ENCODE data around the gene COQ10B. TPM values are rescaled to one million over a fixed set of nuclear protein-coding genes. Genes with fewer than 3 reads are reported as not detected.
"Not testable (repeated sequence)": the region's sequence is repeated elsewhere in the genome, so short reads cannot be mapped to it uniquely, and the experiment has no call there.

COQ10B gene
- total RNA-seq, 2 experiments from 2014 or later: 16.7 to 17.9 TPM

DNA sequence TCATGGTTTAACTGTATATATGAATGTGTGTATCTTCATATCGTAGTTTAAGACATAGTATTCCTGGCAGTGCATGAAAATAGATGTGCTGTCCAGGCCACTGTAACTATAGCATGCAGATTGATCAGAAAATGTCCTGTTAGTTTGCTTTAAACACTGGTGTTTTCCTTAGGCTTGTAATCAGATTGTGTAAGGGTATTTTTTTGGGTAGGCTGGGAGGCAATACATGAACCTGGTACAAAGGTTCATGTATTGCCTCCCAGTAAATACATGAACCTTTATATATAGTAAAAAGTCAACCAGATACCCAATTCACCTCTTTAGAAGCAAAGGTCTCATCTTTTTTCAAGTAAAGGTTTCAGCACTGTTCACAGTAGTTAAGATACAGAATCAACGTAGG lies 1.6 kb downstream of the COQ10B start:
- peaks cover 47% of the 10 kb centered on the region for H3K4me1 Mint-ChIP-seq

DNA sequence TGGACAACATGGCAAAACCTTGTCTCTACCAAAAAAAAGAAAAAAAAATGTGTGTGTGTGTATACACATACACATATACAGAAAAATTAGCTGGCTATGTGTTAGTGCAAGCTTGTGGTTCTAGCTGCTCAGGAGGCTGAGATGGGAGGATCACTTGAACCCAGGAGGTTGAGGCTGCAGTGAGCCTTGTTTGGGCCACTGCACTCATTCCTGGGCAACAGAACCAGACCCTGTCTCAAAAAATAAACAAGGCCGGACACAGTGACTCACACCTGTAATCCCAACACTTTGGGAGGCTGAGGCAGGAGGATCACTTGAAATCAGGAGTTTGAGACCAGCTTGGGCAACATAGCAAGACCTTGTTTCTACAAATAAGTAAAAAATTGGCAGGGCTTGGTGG lies 2.1 kb downstream of the COQ10B start:
- H3K36me3 Mint-ChIP-seq (ENCODE audit: low read depth): peaks cover 19% of the 10 kb centered on the region
- H3K27me3 Mint-ChIP-seq: no peaks in the 10 kb centered on the region
- H3K4me1 Mint-ChIP-seq: peaks cover 47% of the 10 kb centered on the region
- no peak for DNase-seq
- POLR2A ChIA-PET: interaction anchor here (0.7 kb wide), 1 partner anchor 16 kb away, joined by 3 read pairs; no protein-coding TSS in a partner anchor
- peak overlapping the region; percentile 26 for H3K27ac Mint-ChIP-seq
- H3K9me3 Mint-ChIP-seq: no peaks in the 10 kb centered on the region
- CTCF ChIA-PET: interaction anchor here (0.8 to 1.0 kb wide), 2 partner anchors 14 to 22 kb away, joined by 3 read pairs; no protein-coding TSS in a partner anchor
- peak overlapping the region; percentile 30 for H3K4me3 Mint-ChIP-seq

More for the DNA sequence above, 1.6 kb downstream of the COQ10B start:
- peak overlapping the region; percentile 86 for H3K4me3 Mint-ChIP-seq
- peak overlapping the region; percentile 99 for H3K27ac Mint-ChIP-seq
- DNase-seq: no peak
- peaks cover 18% of the 10 kb centered on the region for H3K36me3 Mint-ChIP-seq (ENCODE audit: low read depth)
- no peaks in the 10 kb centered on the region for H3K9me3 Mint-ChIP-seq
- no peaks in the 10 kb centered on the region for H3K27me3 Mint-ChIP-seq
- POLR2A ChIA-PET: no interaction called here
- CTCF ChIA-PET: interaction anchor here (0.8 to 1.2 kb wide), 3 partner anchors 15 to 22 kb away, joined by 3 read pairs; no protein-coding TSS in a partner anchor

DNA sequence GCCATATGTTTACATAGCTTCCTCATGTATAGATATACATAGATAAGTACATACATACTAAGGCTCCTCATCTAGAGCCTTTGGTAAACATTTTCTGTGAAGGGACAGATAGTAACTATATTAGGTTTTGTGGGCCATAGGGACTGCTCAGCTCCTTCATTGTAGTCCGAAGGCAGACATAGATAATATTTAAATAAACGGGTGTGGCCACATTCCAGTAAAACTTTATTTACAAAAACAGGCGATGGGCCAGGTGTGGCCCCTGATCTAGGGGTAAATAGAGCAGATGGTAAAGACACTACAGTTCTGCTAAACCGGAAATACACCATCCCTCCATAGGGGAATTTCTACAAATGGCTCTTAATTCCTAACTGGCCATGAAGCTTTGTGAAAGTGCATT lies 7.3 kb downstream of the COQ10B start:
- no peak overlapping the region for H3K4me3 Mint-ChIP-seq
- no peak for DNase-seq
- H3K36me3 Mint-ChIP-seq (ENCODE audit: low read depth): peaks cover 32% of the 10 kb centered on the region
- no peaks in the 10 kb centered on the region for H3K27me3 Mint-ChIP-seq
- CTCF ChIA-PET: interaction anchor here (0.6 to 1.1 kb wide), 2 partner anchors 15 to 39 kb away, joined by 3 read pairs; partner anchors contain the start of genes HSPD1 and HSPE1
- no peak overlapping the region for H3K27ac Mint-ChIP-seq
- no peaks in the 10 kb centered on the region for H3K9me3 Mint-ChIP-seq
- POLR2A ChIA-PET: interaction anchor here (1.0 kb wide), 1 partner anchor 11 kb away, joined by 3 read pairs; no protein-coding TSS in a partner anchor
- H3K4me1 Mint-ChIP-seq: peaks cover 21% of the 10 kb centered on the region

DNA sequence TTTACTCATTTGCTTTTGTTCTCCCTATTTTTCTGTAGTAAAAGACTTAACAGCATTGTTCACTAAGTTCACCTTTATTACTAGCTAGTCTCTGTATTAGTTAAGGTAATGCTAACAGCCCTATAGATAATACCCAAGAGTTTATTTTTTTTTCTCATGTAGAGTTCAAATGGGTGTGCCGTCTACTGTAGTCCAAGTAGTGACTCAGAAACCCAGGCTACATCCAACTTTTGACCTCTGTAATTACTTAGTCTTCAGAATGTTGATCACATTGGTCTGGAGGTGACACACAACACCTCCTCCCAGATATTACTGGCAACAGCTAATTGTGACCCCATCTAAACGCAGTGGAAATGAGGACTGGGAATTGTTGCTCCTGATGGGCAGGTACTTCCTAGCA lies 7.7 kb downstream of the COQ10B start:
- Mint-ChIP-seq H3K27me3 (no peaks in the 10 kb centered on the region), H3K4me1 (peaks cover 17% of the 10 kb centered on the region), H3K27ac (no peak overlapping the region), H3K36me3 (ENCODE audit: low read depth) (peaks cover 31% of the 10 kb centered on the region), H3K9me3 (no peaks in the 10 kb centered on the region), H3K4me3 (no peak overlapping the region)
- POLR2A ChIA-PET: interaction anchor here (1.0 kb wide), 1 partner anchor 10 kb away, joined by 3 read pairs; no protein-coding TSS in a partner anchor
- CTCF ChIA-PET: interaction anchor here (0.6 to 1.1 kb wide), 2 partner anchors 15 to 39 kb away, joined by 3 read pairs; partner anchors contain the start of genes HSPD1 and HSPE1
- no peak for DNase-seq

DNA sequence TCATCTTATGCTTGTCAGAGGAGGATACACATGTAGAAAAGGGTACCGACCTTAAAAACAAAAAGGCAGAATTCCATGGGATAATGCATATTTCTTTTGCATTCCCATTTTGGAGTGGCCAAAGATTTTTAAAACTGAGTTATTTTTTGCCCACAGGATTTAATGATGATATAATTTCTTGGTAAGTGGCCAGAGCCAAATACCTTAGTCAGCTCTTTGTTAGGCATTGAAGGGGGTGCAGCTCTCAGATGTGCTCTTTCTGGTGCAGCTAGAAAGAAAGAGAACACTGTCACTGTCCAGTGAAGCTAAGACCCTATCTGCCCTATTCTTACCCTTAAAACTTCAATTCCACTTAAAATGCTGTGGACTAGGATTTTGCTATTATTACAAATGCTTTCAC lies 10.8 kb downstream of the COQ10B start:
- Mint-ChIP-seq H3K4me3 (no peak overlapping the region), H3K4me1 (peaks cover 4% of the 10 kb centered on the region), H3K9me3 (no peaks in the 10 kb centered on the region), H3K36me3 (ENCODE audit: low read depth) (peaks cover 40% of the 10 kb centered on the region), H3K27ac (no peak overlapping the region), H3K27me3 (no peaks in the 10 kb centered on the region)
- DNase-seq: no peak
- ChIA-PET POLR2A (interaction anchor here (0.6 kb wide), 1 partner anchor 413 kb away, joined by 5 read pairs; no protein-coding TSS in a partner anchor), CTCF (no interaction called here)

DNA sequence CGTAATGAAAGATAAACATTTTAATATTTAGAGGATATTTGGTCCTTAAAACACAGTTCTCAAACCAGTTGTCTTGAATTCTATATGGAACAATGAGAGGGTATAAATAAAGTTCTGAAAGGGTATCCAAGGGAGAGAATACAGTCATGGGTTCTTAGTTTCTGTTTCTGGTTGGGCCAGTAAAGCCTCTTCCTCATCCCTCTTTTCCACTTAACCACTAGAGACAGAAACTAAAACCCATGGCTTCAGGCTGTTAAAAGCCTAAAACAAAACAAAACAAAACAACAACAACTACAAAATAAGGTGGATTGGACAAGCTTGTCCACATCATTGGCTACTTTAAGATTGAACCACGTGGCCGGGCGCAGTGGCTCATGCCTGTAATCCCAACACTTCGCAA lies 18.8 kb downstream of the COQ10B start:
- POLR2A ChIA-PET: interaction anchor here (0.6 to 0.7 kb wide), 2 partner anchors 17 to 301 kb away, joined by 3 to 5 read pairs; no protein-coding TSS in a partner anchor
- H3K27ac Mint-ChIP-seq: no peak overlapping the region
- DNase-seq: no peak
- no peaks in the 10 kb centered on the region for H3K27me3 Mint-ChIP-seq
- CTCF ChIA-PET: interaction anchor here (0.7 to 1.7 kb wide), 2 partner anchors 26 to 82 kb away, joined by 3 to 4 read pairs; no protein-coding TSS in a partner anchor
- H3K4me1 Mint-ChIP-seq: peaks cover 3% of the 10 kb centered on the region
- H3K9me3 Mint-ChIP-seq: no peaks in the 10 kb centered on the region
- no peak overlapping the region for H3K4me3 Mint-ChIP-seq
- peaks cover 52% of the 10 kb centered on the region for H3K36me3 Mint-ChIP-seq (ENCODE audit: low read depth)

DNA sequence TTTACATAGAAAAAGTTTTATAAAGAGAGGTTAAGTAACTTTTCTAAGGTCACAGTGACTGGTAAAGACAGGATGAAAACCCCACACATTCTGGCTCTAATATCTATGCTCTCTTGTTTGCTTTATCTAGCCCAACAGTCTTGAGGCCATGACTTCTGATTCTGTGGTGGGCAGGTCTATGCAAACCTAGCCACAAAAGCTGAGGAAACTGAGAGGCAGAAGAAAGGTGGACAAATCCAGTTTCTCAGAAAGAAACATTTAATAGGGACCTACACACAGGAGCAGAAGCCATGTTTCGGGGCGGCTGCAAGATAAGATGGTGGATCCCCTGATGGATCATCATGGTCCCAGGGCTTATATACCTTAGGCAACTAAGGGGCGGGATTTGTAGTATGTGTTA lies 24.4 kb downstream of the COQ10B start:
- Mint-ChIP-seq H3K36me3 (ENCODE audit: low read depth) (peaks cover 62% of the 10 kb centered on the region), H3K27me3 (no peaks in the 10 kb centered on the region), H3K4me1 (peaks cover 4% of the 10 kb centered on the region), H3K9me3 (no peaks in the 10 kb centered on the region), H3K27ac (peak overlapping the region; percentile 25), H3K4me3 (no peak overlapping the region)
- ChIA-PET CTCF (interaction anchor here (1.2 kb wide), 1 partner anchor 9 kb away, joined by 4 read pairs; no protein-coding TSS in a partner anchor), POLR2A (no interaction called here)
- no peak for DNase-seq

DNA sequence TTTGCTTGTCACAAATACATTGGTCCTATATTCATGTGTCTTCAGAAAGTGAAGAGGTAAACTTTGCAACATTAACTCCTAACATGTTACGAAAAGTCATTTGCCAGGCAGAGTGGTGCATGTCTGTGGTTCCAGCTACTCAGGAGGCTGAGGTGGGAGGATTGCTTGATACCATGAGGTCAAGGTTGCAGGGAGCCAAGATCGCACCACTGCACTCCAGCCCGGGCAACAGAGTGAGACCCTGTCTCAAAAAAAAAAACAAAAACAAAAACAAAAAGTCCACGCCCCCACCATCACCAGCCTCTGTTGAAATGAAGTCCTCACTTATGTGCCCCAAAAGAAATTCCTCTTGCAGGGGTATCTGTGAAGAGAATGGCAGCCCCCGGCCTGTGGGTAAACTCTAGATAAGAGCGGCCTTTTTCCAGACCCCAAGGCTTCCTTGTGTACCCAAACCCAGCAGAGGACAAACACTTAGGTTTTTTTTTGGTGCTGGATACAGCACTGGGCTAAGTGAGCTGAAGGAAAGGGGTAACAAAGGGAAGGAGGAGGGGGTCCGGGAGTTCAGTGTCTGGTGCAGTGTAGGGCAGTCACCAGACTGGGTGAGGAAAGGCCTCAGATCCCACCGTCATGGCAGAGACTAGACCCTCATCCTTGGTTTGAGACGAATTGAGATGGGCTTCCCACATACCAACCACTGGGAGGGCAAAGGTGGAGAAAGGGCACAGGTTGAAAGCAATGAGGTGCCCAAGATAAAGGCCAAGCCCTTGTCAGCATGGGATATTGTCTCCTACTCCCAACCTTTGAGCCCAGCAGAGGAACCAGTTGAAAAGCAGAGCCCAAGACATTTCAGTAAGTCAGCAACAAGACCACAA lies 27.0 kb downstream of the COQ10B start:
- peak overlapping the region; percentile 55 for H3K27ac Mint-ChIP-seq
- H3K4me1 Mint-ChIP-seq: peaks cover 4% of the 10 kb centered on the region
- ChIA-PET POLR2A (interaction anchor here (0.6 kb wide), 1 partner anchor 10 kb away, joined by 3 read pairs; no protein-coding TSS in a partner anchor), CTCF (interaction anchor here (0.7 kb wide), 2 partner anchors 9 to 1030 kb away, joined by 3 read pairs; no protein-coding TSS in a partner anchor)
- DNase-seq: no peak
- peaks cover 9% of the 10 kb centered on the region for H3K9me3 Mint-ChIP-seq
- H3K36me3 Mint-ChIP-seq (ENCODE audit: low read depth): peaks cover 64% of the 10 kb centered on the region
- H3K4me3 Mint-ChIP-seq: no peak overlapping the region
- H3K27me3 Mint-ChIP-seq: no peaks in the 10 kb centered on the region

DNA sequence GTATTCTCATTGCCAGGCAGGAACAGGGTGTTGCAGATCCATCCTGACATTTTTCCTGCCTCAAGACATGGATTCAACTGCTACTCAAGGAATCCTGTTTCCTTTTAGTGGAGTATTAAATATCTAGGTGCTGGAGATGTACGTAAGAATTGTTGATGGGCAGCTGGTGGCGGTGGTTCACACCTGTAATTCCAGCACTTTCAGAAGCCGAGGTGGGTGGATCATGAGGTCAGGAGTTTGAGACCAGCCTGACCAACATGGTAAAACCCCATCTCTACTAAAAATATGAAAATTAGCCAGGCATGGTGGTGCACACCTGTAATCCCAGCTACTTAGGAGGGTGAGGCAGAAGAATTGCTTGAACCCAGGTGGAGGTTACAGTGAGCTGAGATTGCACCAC lies 30.9 kb downstream of the COQ10B start:
- H3K27me3 Mint-ChIP-seq, H3K4me3 Mint-ChIP-seq, H3K27ac Mint-ChIP-seq, DNase-seq, H3K4me1 Mint-ChIP-seq: not testable (repeated sequence)
- H3K9me3 Mint-ChIP-seq: peaks cover 12% of the 10 kb centered on the region
- H3K36me3 Mint-ChIP-seq (ENCODE audit: low read depth): peaks cover 76% of the 10 kb centered on the region
- ChIA-PET POLR2A (interaction anchor here (1.1 kb wide), 1 partner anchor 15 kb away, joined by 3 read pairs; the partner anchor contains the start of genes HSPD1 and HSPE1), CTCF (interaction anchor here (0.9 to 1.9 kb wide), 3 partner anchors 12 to 31 kb away, joined by 3 to 6 read pairs (median 4); no protein-coding TSS in a partner anchor)

DNA sequence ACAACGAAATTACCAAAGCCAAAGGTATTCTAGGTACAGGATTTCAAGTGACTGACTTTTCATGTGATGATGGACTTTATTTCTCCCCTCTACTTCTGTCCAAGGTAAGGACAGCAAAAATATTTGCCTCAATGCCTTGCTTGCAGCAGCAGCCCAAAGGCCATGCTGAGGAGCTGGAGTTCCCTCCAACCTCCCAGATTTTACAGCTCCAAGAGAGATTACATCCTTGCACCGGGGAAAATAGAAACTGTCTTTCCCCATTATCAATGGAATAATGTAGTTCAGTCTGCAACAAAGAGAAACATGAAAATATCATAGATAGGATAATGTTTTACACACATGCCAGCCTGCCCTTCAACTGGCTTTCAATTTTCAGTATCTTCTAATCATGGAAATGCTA lies 32.8 kb downstream of the COQ10B start:
- peaks cover 2% of the 10 kb centered on the region for H3K4me1 Mint-ChIP-seq
- peaks cover 81% of the 10 kb centered on the region for H3K36me3 Mint-ChIP-seq (ENCODE audit: low read depth)
- CTCF ChIA-PET: no interaction called here
- POLR2A ChIA-PET: no interaction called here
- H3K27ac Mint-ChIP-seq: no peak overlapping the region
- no peaks in the 10 kb centered on the region for H3K27me3 Mint-ChIP-seq
- peaks cover 12% of the 10 kb centered on the region for H3K9me3 Mint-ChIP-seq
- H3K4me3 Mint-ChIP-seq: no peak overlapping the region
- no peak for DNase-seq

DNA sequence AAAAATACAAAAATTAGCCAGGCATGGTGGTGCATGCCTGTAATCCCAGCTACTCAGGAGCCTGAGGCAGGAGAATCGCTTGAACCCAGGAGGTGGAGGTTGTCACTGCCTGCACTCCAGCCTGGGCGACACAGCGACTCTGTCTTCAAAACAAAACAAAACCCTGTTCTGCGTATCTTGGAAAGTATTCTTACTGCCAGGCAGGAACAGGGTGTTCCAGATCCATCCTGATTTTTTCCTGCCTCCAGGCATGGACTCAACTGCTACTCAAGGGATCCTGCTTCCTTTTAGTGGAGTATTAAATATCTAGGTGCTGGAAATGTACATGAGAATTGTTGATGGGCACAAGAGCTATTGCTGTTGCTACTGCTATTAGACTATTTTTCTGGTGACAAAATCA lies 34.0 kb downstream of the COQ10B start:
- Mint-ChIP-seq H3K4me1 (peaks cover 5% of the 10 kb centered on the region), H3K4me3 (no peak overlapping the region), H3K27me3 (no peaks in the 10 kb centered on the region), H3K36me3 (ENCODE audit: low read depth) (peaks cover 85% of the 10 kb centered on the region), H3K27ac (no peak overlapping the region), H3K9me3 (peaks cover 12% of the 10 kb centered on the region)
- ChIA-PET POLR2A (no interaction called here), CTCF (no interaction called here)
- no peak for DNase-seq

DNA sequence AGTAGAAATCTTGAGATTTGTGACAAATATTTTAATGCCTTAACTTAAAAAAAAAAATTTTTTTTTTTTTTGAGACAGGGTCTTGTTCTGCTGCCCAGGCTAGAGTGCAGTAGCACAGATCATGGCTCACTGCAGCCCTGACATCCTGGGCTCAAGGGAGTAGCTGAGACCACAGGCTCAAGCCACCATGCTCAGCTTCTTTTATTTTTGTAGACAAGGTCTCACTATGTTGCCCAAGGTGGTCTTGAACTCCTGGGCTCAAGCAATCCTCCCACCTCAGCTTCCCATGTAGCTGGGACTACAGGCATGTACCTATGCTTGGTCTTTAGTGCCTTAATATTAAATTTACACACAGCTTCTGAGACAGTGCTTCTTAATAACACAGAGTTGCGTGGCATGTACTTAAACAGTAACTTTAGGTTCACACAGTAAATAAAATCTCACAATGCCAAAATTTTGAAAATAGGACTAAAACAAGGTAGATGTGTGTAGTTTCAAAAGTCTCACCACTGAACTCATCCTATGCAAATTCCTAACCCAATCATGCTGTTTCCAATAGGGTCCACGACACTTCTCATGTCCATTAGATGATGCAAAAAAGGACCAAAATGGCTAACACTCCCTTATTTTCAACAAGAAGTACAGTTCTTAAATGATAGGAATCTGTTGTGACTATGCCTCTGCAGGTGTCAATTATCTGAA lies 42.2 kb downstream of the COQ10B start:
- Mint-ChIP-seq H3K4me3 (peak overlapping the region; percentile 8), H3K27me3 (no peaks in the 10 kb centered on the region), H3K36me3 (ENCODE audit: low read depth) (peaks cover 69% of the 10 kb centered on the region), H3K4me1 (peaks cover 51% of the 10 kb centered on the region), H3K9me3 (no peaks in the 10 kb centered on the region), H3K27ac (no peak overlapping the region)
- ChIA-PET POLR2A (interaction anchor here (0.6 to 0.8 kb wide), 2 partner anchors 21 to 39 kb away, joined by 3 to 4 read pairs; partner anchors contain the start of gene MOB4), CTCF (interaction anchor here (0.6 to 1.3 kb wide), 5 partner anchors 10 to 29 kb away, joined by 3 to 5 read pairs (median 3); no protein-coding TSS in a partner anchor)
- DNase-seq: no peak

Data from activated CD4-positive, alpha-beta T cell treated with anti-CD3 and anti-CD28 coated beads, Interleukin-2, amount 10 ng/mL, durations not matched to agents 7 days and 5 days (primary cell).